GM21619 (cell line): Measurements from ENCODE around the gene LSAMP.

Experiments
- ATAC-seq: cut with Tn5 transposase; IDR thresholded peaks from one replicate; pipeline ENCODE4 v1.9.1; 2021; ENCODE audit not compliant: unreplicated experiment

Gene LSAMP

GRCh38 chr3:116433552-116433951 lies 11.7 kb downstream of the LSAMP start:
- no peak for ATAC-seq

- no peak for ATAC-seq
Measured at GRCh38 chr3:116432795-116433194, 12.5 kb downstream of the LSAMP start.

- no peak for ATAC-seq
Measured at GRCh38 chr3:116429479-116430269, 15.6 kb downstream of the LSAMP start.

GRCh38 chr3:116426036-116426435 lies 19.3 kb downstream of the LSAMP start:
- ATAC-seq, result no peak

- ATAC-seq, result no peak
Measured at GRCh38 chr3:116425126-116425525, 20.2 kb downstream of the LSAMP start.

- ATAC-seq, result no peak
Measured at GRCh38 chr3:116423945-116424344, 21.3 kb downstream of the LSAMP start.

GRCh38 chr3:116423374-116423773 lies 21.9 kb downstream of the LSAMP start:
- no peak for ATAC-seq

GRCh38 chr3:116417151-116417550 lies 28.1 kb downstream of the LSAMP start:
- ATAC-seq, result no peak

- no peak for ATAC-seq
Measured at GRCh38 chr3:116413319-116413718, 32.0 kb downstream of the LSAMP start.

GRCh38 chr3:116408473-116408872 lies 36.8 kb downstream of the LSAMP start:
- no peak for ATAC-seq

GRCh38 chr3:116405231-116405630 lies 40.1 kb downstream of the LSAMP start:
- ATAC-seq, result no peak

GRCh38 chr3:116399701-116400226 lies 45.5 kb downstream of the LSAMP start:
- ATAC-seq, result no peak

- ATAC-seq, result no peak
Measured at GRCh38 chr3:116394365-116394764, 50.9 kb downstream of the LSAMP start.

- ATAC-seq, result no peak
Measured at GRCh38 chr3:116393199-116393598, 52.1 kb downstream of the LSAMP start.

- ATAC-seq, result no peak
Measured at GRCh38 chr3:116392291-116392690, 53.0 kb downstream of the LSAMP start.

GRCh38 chr3:116391296-116392201 lies 53.7 kb downstream of the LSAMP start:
- ATAC-seq, result no peak

- no peak for ATAC-seq
Measured at GRCh38 chr3:116390318-116390717, 55.0 kb downstream of the LSAMP start.

GRCh38 chr3:116388867-116389385 lies 56.4 kb downstream of the LSAMP start:
- no peak for ATAC-seq

- no peak for ATAC-seq
Measured at GRCh38 chr3:116386168-116386567, 59.1 kb downstream of the LSAMP start.

- no peak for ATAC-seq
Measured at GRCh38 chr3:116384717-116385116, 60.6 kb downstream of the LSAMP start.

GRCh38 chr3:116378077-116378476 lies 67.2 kb downstream of the LSAMP start:
- ATAC-seq, result no peak

GRCh38 chr3:116374901-116375300 lies 70.4 kb downstream of the LSAMP start:
- no peak for ATAC-seq
